Loucy (cell line): ENCODE measurements around the gene CD83.

Source experiments
- H2AFZ ChIP-seq: fragments of 200-600 bp; sonication (generic); 2 replicates; pipeline ENCODE4 v1.6.0; 2016; ENCODE audit warnings: antibody characterized with exemption, mild to moderate bottlenecking, low read length, moderate library complexity
- H3F3A ChIP-seq: fragments of 200-600 bp; 2 replicates; pipeline ENCODE4 v1.6.0; 2016; ENCODE audit warnings: antibody characterized with exemption, low read depth, mild to moderate bottlenecking
- H3K27me3 ChIP-seq: fragments of 200-600 bp; sonication (generic); 2 replicates; pipeline ENCODE4 v1.6.1; 2014; ENCODE audit warnings: low read length, mild to moderate bottlenecking; ENCODE audit not compliant: insufficient read depth, poor library complexity, severe bottlenecking
- H3K36me3 ChIP-seq: fragments of 200-600 bp; sonication (generic); 2 replicates; pipeline ENCODE4 v1.6.1; 2016; ENCODE audit warnings: low read length; ENCODE audit not compliant: insufficient read depth
- H3K4me1 ChIP-seq: fragments of 200-600 bp; sonication (generic); 2 replicates; pipeline ENCODE4 v1.5.1; 2014; ENCODE audit warnings: low read length, mild to moderate bottlenecking; ENCODE audit not compliant: insufficient read depth, poor library complexity, severe bottlenecking
- H3K4me2 ChIP-seq: fragments of 200-600 bp; sonication (generic); 2 replicates; pipeline ENCODE4 v1.6.0; 2014; ENCODE audit warnings: antibody characterized with exemption, low read length, low read depth, mild to moderate bottlenecking; ENCODE audit not compliant: poor library complexity, severe bottlenecking
- H3K4me3 ChIP-seq: fragments of 200-600 bp; sonication (generic); 2 replicates; pipeline ENCODE4 v1.5.1; 2014; ENCODE audit warnings: low read length, mild to moderate bottlenecking, mixed read lengths; ENCODE audit not compliant: poor library complexity, severe bottlenecking
- H3K79me2 ChIP-seq: fragments of 200-600 bp; sonication (generic); 2 replicates; pipeline ENCODE4 v1.6.1; 2014; ENCODE audit warnings: low read length; ENCODE audit not compliant: insufficient read depth
- H3K9ac ChIP-seq: fragments of 200-600 bp; sonication (generic); 2 replicates; pipeline ENCODE4 v1.6.0; 2014; ENCODE audit warnings: mild to moderate bottlenecking, low read depth, low read length, moderate library complexity; ENCODE audit not compliant: poor library complexity, severe bottlenecking
- H3K9me2 ChIP-seq: fragments of 200-600 bp; sonication (generic); replicated peaks from 2 replicates; pipeline ENCODE4 v1.6.1; 2016; ENCODE audit warnings: low read depth, low read length, mixed read lengths
- H3K9me3 ChIP-seq: fragments of 200-600 bp; sonication (generic); 2 replicates; pipeline ENCODE4 v1.6.1; 2014; ENCODE audit warnings: mild to moderate bottlenecking, antibody characterized with exemption, low read length, low read depth; ENCODE audit not compliant: insufficient read depth
- H4K20me1 ChIP-seq: fragments of 200-600 bp; sonication (generic); 2 replicates; pipeline ENCODE4 v1.6.0; 2014; ENCODE audit warnings: antibody characterized with exemption, low read length, mild to moderate bottlenecking; ENCODE audit not compliant: insufficient read depth, poor library complexity, severe bottlenecking
- CTCF ChIP-seq: fragments of 200-600 bp; sonication (generic); conservative IDR thresholded peaks from 2 replicates; pipeline ENCODE4 v1.5.1; 2014; ENCODE audit warnings: mild to moderate bottlenecking, antibody characterized with exemption, low read length
- EZH2phosphoT487 ChIP-seq: fragments of 200-600 bp; IDR thresholded peaks from 2 replicates; pipeline ENCODE4 v1.6.1; 2018; ENCODE audit warnings: antibody characterized with exemption, mild to moderate bottlenecking, moderate library complexity, borderline replicate concordance

CD83 gene

GRCh38 chr6:14082771-14083170 is 34.8 kb upstream of the CD83 start:
- H4K20me1 ChIP-seq: no peaks in the 10 kb centered on the region
- no peak overlapping the region for H3K4me2 ChIP-seq
- H3K4me3 ChIP-seq: no peak overlapping the region
- no peaks in the 10 kb centered on the region for H3K27me3 ChIP-seq
- no peaks in the 10 kb centered on the region for H3K9me3 ChIP-seq
- TF ChIP-seq CTCF (no peak), EZH2phosphoT487 (no peak)
- H3F3A ChIP-seq: no peaks in the 10 kb centered on the region
- no peaks in the 10 kb centered on the region for H3K9me2 ChIP-seq
- H3K79me2 ChIP-seq: no peaks in the 10 kb centered on the region
- no peak overlapping the region for H2AFZ ChIP-seq
- H3K4me1 ChIP-seq: no peaks in the 10 kb centered on the region
- H3K36me3 ChIP-seq: no peaks in the 10 kb centered on the region
- H3K9ac ChIP-seq: no peak overlapping the region

- H3K4me1 ChIP-seq: no peaks in the 10 kb centered on the region
- H3K9ac ChIP-seq: no peak overlapping the region
- no peak overlapping the region for H2AFZ ChIP-seq
- H4K20me1 ChIP-seq: no peaks in the 10 kb centered on the region
- H3K36me3 ChIP-seq: no peaks in the 10 kb centered on the region
- H3K27me3 ChIP-seq: no peaks in the 10 kb centered on the region
- H3K4me3 ChIP-seq: no peak overlapping the region
- TF ChIP-seq EZH2phosphoT487 (no peak), CTCF (no peak)
- no peaks in the 10 kb centered on the region for H3K79me2 ChIP-seq
- no peaks in the 10 kb centered on the region for H3K9me2 ChIP-seq
- no peaks in the 10 kb centered on the region for H3F3A ChIP-seq
- no peaks in the 10 kb centered on the region for H3K9me3 ChIP-seq
- H3K4me2 ChIP-seq: no peak overlapping the region
Observed at GRCh38 chr6:14083262-14083661, 34.3 kb upstream of the CD83 start.

GRCh38 chr6:14083751-14084150 is 33.8 kb upstream of the CD83 start:
- no peaks in the 10 kb centered on the region for H3F3A ChIP-seq
- TF ChIP-seq CTCF: no peak
- no peak for TF ChIP-seq EZH2phosphoT487
- no peaks in the 10 kb centered on the region for H4K20me1 ChIP-seq
- no peak overlapping the region for H3K4me3 ChIP-seq
- no peaks in the 10 kb centered on the region for H3K9me3 ChIP-seq
- no peaks in the 10 kb centered on the region for H3K79me2 ChIP-seq
- no peaks in the 10 kb centered on the region for H3K9me2 ChIP-seq
- H3K4me1 ChIP-seq: no peaks in the 10 kb centered on the region
- no peak overlapping the region for H2AFZ ChIP-seq
- no peaks in the 10 kb centered on the region for H3K27me3 ChIP-seq
- no peaks in the 10 kb centered on the region for H3K36me3 ChIP-seq
- H3K9ac ChIP-seq: no peak overlapping the region
- H3K4me2 ChIP-seq: no peak overlapping the region
